NT2/D1 (cell line): ENCODE data around the gene PIR.

Experiments
- SUZ12 ChIP-seq: IDR thresholded peaks from 2 replicates; pipeline ENCODE4 v1.6.1; 2011; ENCODE audit not compliant: insufficient read length, insufficient read depth; ENCODE audit errors: extremely low read depth
- YY1 ChIP-seq: IDR thresholded peaks from 2 replicates; pipeline ENCODE4 v1.6.1; 2011; ENCODE audit not compliant: insufficient read length, insufficient read depth
- ZNF274 ChIP-seq: IDR thresholded peaks from 2 replicates; pipeline ENCODE4 v1.6.1; 2011; ENCODE audit warnings: mild to moderate bottlenecking, low read depth, low read length

DNA sequence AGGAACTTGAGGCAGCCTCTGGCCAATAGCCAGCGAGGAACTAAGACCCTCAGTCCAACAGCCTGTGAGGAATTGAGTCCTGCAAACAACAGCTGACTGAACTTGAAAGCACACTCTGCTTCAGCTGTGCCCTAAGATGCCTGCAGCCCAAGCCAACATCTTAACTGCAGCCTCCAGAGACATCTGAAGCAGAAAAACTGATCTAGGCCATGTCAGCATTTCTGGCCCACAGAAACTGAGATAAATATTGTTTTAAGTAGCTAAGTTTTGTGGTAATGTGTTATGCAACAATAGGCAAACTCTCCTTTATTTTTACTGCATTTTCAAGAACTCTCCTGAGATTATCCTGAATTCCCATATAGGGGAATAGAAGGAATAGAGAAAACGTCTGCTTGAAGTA, 133.4 kb downstream of the PIR start:
- no peak for TF ChIP-seq YY1
- no peak for TF ChIP-seq SUZ12
- TF ChIP-seq ZNF274 = no peak
